WTC11 (cell line): Measurements from ENCODE around the gene AK2.

Experiments used
- ARID4B ChIP-seq: sonication (generic); formaldehyde crosslinking; IDR thresholded peaks from 2 replicates; pipeline ENCODE4 v1.8.0; 2023; ENCODE audit warnings: missing genetic modification reagents, mild to moderate bottlenecking, borderline replicate concordance
- CTCF ChIP-seq: fragments of 200-600 bp; IDR thresholded peaks from 2 replicates; pipeline ENCODE4 v1.8.0; 2022; ENCODE audit warnings: antibody characterized with exemption
- ELF4 ChIP-seq: sonication (generic); formaldehyde crosslinking; IDR thresholded peaks from 2 replicates; pipeline ENCODE4 v1.8.1; 2022; ENCODE audit warnings: low read depth, mild to moderate bottlenecking, moderate library complexity, missing genetic modification reagents
- FOXP4 ChIP-seq: sonication (generic); formaldehyde crosslinking; IDR thresholded peaks from 2 replicates; pipeline ENCODE4 v1.8.0; 2022; ENCODE audit warnings: mild to moderate bottlenecking, missing genetic modification reagents
- JUN ChIP-seq: sonication (generic); formaldehyde crosslinking; IDR thresholded peaks from 2 replicates; pipeline ENCODE4 v1.8.0; 2023; ENCODE audit warnings: mild to moderate bottlenecking, missing genetic modification reagents
- KAT7 ChIP-seq: sonication (generic); formaldehyde crosslinking; IDR thresholded peaks from 2 replicates; pipeline ENCODE4 v1.8.1; 2023; ENCODE audit warnings: missing genetic modification reagents, mild to moderate bottlenecking, borderline replicate concordance
- PREB ChIP-seq: sonication (generic); formaldehyde crosslinking; IDR thresholded peaks from 2 replicates; pipeline ENCODE4 v1.8.1; 2022; ENCODE audit warnings: mild to moderate bottlenecking, missing genetic modification reagents, moderate library complexity, borderline replicate concordance
- SP1 ChIP-seq: sonication (generic); formaldehyde crosslinking; conservative IDR thresholded peaks from 2 replicates; pipeline ENCODE4 v1.8.1; 2022; ENCODE audit warnings: missing genetic modification reagents
- USF2 ChIP-seq: sonication (generic); formaldehyde crosslinking; IDR thresholded peaks from 2 replicates; pipeline ENCODE4 v1.8.1; 2023; ENCODE audit warnings: mild to moderate bottlenecking, missing genetic modification reagents, moderate library complexity
- ZNF138 ChIP-seq: sonication (generic); formaldehyde crosslinking; conservative IDR thresholded peaks from 2 replicates; pipeline ENCODE4 v1.8.1; 2022; ENCODE audit warnings: mild to moderate bottlenecking, moderate library complexity, missing genetic modification reagents
- TF ChIP-seq, protein P1 (sequence below): sonication (generic); formaldehyde crosslinking; IDR thresholded peaks from 2 replicates; pipeline ENCODE4 v1.8.0; 2022; ENCODE audit warnings: missing genetic modification reagents
- TF ChIP-seq, protein P2 (sequence below): sonication (generic); formaldehyde crosslinking; IDR thresholded peaks from 2 replicates; pipeline ENCODE4 v1.8.0; 2022; ENCODE audit warnings: mild to moderate bottlenecking, missing genetic modification reagents
- TF ChIP-seq, protein P3 (sequence below): sonication (generic); formaldehyde crosslinking; IDR thresholded peaks from 2 replicates; pipeline ENCODE4 v1.8.1; 2023; ENCODE audit warnings: mild to moderate bottlenecking, missing genetic modification reagents

GRCh38 chr1:32985226-32985625 is 51.5 kb downstream of the AK2 start:
- TF ChIP-seq JUN (CRISPR knock-in tag) (no peak), CTCF (no peak), SP1 (CRISPR knock-in tag) (no peak), FOXP4 (CRISPR knock-in tag) (no peak), USF2 (no peak), PREB (CRISPR knock-in tag) (no peak), ARID4B (CRISPR knock-in tag) (no peak), KAT7 (CRISPR knock-in tag) (no peak), ZNF138 (no peak), ELF4 (CRISPR knock-in tag) (no peak)
- TF ChIP-seq, protein P1, sequence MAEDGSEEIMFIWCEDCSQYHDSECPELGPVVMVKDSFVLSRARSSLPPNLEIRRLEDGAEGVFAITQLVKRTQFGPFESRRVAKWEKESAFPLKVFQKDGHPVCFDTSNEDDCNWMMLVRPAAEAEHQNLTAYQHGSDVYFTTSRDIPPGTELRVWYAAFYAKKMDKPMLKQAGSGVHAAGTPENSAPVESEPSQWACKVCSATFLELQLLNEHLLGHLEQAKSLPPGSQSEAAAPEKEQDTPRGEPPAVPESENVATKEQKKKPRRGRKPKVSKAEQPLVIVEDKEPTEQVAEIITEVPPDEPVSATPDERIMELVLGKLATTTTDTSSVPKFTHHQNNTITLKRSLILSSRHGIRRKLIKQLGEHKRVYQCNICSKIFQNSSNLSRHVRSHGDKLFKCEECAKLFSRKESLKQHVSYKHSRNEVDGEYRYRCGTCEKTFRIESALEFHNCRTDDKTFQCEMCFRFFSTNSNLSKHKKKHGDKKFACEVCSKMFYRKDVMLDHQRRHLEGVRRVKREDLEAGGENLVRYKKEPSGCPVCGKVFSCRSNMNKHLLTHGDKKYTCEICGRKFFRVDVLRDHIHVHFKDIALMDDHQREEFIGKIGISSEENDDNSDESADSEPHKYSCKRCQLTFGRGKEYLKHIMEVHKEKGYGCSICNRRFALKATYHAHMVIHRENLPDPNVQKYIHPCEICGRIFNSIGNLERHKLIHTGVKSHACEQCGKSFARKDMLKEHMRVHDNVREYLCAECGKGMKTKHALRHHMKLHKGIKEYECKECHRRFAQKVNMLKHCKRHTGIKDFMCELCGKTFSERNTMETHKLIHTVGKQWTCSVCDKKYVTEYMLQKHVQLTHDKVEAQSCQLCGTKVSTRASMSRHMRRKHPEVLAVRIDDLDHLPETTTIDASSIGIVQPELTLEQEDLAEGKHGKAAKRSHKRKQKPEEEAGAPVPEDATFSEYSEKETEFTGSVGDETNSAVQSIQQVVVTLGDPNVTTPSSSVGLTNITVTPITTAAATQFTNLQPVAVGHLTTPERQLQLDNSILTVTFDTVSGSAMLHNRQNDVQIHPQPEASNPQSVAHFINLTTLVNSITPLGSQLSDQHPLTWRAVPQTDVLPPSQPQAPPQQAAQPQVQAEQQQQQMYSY (CRISPR knock-in tag): no peak
- TF ChIP-seq, protein P2, sequence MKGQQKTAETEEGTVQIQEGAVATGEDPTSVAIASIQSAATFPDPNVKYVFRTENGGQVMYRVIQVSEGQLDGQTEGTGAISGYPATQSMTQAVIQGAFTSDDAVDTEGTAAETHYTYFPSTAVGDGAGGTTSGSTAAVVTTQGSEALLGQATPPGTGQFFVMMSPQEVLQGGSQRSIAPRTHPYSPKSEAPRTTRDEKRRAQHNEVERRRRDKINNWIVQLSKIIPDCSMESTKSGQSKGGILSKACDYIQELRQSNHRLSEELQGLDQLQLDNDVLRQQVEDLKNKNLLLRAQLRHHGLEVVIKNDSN: no peak
- TF ChIP-seq, protein P3, sequence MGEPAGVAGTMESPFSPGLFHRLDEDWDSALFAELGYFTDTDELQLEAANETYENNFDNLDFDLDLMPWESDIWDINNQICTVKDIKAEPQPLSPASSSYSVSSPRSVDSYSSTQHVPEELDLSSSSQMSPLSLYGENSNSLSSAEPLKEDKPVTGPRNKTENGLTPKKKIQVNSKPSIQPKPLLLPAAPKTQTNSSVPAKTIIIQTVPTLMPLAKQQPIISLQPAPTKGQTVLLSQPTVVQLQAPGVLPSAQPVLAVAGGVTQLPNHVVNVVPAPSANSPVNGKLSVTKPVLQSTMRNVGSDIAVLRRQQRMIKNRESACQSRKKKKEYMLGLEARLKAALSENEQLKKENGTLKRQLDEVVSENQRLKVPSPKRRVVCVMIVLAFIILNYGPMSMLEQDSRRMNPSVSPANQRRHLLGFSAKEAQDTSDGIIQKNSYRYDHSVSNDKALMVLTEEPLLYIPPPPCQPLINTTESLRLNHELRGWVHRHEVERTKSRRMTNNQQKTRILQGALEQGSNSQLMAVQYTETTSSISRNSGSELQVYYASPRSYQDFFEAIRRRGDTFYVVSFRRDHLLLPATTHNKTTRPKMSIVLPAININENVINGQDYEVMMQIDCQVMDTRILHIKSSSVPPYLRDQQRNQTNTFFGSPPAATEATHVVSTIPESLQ (CRISPR knock-in tag): no peak
